HG03064 (cell line): Measurements from ENCODE around the gene THBS2.
"Not testable (repeated sequence)": the region's sequence is repeated elsewhere in the genome, so short reads cannot be mapped to it uniquely, and the experiment has no call there.

Experiments used
- ATAC-seq: cut with Tn5 transposase; IDR thresholded peaks from one replicate; pipeline ENCODE4 v1.9.1; 2021; ENCODE audit warnings: low read depth; ENCODE audit not compliant: unreplicated experiment

The THBS2 gene

DNA sequence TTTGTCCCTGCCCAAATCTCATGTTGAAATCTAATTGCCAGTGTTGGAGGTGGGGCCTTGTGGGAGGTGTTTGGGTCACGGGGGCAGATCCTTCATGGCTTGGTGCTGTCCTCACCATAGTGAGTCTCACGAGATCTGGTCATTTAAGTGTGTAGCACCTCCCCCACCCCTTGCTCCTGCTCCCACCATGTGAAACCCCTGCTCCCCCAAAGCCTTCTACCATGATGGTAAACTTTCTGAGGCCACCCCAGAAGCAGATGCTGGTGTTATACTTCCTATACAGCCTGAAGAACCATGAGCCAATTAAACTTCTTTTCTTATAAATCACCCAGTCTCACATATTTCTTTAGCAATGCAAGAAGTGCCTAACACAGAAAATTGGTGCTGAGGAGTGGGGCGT, 19.9 kb upstream of the THBS2 start:
- no peak for ATAC-seq

DNA sequence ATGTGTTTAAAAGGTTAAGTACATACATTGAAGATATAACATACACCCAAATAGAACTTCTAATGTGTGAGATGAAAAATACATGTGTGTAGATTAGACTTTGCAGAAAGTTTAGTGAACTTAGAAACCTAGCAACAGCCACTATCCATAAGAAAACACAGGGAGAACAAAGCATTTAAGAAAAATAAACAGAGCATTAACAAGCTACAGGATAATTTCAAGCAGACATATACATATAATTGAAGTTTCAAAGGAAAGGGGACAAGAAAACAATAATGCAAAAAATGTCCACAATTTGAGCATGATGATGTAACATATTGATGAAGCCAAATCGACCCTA, 18.2 kb upstream of the THBS2 start:
- no peak for ATAC-seq

DNA sequence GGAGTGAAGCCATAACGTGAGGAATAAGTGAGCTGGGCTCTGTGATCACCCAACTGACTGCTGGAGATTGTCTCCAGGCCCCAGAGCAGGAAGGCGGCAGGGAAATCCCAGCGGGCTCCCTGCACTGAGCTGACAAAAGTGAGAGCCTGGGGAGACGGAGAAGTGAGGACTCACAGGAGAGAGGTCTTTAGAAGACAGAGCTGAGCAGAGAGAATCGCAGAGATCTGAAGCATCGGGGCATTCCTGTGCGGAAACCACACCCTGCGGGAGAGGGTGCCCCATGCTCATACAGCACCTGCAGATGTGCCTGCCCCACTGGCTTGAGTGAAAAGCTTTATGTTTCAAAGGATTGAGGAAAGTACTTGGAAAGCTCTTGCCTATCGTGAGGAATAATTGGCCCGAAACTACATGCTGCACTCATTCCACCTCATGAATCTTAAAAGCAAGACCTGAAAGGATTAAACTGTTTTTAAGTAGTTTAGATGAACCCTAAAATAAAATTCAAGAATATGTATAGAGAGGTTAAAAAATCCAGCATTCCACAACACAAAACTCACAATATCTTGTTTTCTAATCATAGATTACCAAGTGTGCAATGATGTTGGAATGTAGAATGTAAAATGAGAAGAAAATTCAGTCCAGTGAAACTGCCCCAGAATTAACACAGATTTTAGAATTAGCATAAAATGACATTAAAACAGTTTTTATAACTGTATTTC, 17.7 kb upstream of the THBS2 start:
- ATAC-seq = no peak

DNA sequence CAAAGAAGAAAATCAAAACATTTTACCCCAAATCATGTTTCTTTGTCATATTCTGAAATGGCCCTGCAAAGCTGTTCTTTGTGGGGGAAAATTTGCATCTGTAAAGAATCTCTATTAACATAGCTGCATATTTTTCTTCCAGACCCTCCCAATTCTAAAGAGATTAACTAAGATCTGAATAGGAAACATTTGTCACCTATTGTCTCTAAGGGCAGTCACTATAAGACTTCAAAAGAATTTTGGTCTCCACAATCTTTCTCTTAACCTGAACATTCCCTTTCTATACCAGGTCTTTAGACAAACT, 16.4 kb upstream of the THBS2 start:
- ATAC-seq = not testable (repeated sequence)

- no peak for ATAC-seq
Observed at GRCh38 chr6:169269180-169270076, 15.8 kb upstream of the THBS2 start.

- ATAC-seq = no peak
Observed at GRCh38 chr6:169268276-169268675, 14.6 kb upstream of the THBS2 start.

- no peak for ATAC-seq
Observed at GRCh38 chr6:169266746-169267591, 13.3 kb upstream of the THBS2 start.

DNA sequence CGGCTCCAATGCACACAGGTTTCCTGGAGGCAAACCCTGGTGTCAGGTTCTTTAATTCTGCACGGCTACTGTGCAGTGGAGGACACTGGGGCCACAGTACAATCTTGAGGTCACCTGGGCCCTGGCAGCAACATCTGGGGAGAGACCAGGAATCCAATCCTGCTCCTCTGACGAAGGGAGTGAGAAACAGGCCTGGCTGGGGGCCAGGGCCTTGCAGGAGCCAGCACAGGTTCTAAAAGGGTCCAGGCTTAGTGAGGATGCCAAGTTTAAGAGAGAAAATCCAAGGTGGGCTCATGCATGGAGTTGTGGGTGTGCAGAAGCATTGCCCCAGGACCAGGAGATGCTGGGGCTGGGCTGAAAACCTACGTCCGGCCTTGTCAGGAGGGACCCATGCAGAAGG, 12.6 kb upstream of the THBS2 start:
- ATAC-seq = no peak

DNA sequence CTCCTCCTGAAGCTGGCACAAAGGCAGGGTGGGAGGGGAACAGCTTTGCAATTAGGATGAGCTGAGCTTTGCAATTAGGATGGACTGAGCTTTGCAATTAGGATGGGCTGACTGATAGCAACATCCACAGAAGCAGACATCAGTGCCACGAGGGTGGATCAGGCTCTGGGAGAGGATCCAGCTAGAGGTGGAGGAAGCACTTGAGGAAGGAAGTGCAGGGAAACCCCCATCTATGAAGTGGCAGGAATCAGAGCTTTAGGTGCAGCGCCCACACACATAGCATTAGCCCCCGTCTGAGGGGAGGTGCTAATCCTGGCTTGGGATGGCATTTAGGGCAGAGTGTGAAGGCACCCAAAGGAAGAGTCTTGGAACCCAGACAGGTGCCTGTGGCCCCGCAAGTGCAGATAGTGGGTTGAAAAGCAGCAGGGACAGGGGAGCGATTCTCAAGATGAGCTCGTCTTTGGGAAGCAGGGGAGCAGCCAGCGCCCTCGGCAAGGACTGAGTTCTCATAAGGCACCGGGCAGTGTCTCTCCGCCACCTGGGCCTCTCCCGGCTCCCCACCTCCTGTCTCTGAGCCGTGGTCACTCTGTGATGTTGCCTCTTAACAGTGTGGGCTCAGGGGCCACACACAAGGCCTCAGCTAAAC, 12.0 kb upstream of the THBS2 start:
- no peak for ATAC-seq

DNA sequence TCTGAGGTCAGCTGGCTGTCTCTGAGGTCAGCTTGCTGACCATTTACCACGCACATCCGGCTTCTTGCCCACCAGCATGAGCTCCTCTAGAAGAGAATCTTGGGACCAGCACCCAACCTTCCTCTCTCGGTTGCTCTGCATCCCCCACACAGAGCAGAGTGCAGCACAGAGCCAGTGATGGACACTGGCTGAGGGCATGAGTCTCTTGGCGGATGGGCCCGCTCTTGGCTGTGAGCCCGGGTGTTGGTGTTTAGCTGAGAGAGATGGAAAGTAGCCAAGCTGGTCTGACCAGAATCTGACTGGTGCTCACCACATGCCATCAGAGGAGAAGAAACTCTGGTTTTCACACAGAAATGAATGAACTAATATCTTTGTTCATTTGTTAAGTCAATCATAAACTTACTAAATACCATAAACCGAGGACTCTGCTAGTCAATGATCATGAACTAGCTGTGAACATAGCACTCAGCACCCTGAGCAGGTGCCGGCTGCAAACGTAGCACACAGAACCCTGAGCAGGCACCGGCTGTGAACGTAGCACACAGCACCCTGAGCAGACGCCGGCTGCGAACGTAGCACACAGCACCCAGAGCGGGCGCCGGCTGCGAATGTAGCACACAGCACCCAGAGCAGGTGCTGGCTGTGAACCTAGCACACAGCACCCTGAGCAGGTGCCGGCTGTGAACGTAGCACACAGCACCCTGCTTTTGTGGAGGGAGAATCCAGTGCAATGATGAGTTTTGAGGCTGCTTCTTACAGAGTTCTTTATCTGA, 10.4 kb upstream of the THBS2 start:
- ATAC-seq = no peak

- no peak for ATAC-seq
Observed at GRCh38 chr6:169263374-169263773, 9.7 kb upstream of the THBS2 start.

- ATAC-seq = not testable (repeated sequence)
Observed at GRCh38 chr6:169262602-169263001, 9.0 kb upstream of the THBS2 start.

DNA sequence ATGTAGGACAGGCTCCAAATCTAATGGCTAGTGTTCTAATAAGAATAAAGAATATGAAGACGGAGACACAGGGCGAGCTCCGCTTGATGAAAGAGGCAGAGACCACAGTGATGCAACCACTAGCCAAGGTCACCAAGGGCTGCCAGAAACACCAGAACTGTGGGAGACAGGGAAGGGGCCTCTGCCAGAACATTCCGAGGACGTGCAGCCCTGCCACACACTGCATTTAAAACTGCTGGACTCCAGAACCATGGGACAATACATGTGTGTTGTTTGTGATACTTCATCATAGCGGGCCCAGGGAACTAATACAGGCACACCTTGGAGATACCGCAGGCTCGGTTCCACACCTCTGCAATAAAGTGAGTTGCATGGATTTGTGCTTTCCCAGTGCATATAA, 2.9 kb upstream of the THBS2 start:
- ATAC-seq = no peak

DNA sequence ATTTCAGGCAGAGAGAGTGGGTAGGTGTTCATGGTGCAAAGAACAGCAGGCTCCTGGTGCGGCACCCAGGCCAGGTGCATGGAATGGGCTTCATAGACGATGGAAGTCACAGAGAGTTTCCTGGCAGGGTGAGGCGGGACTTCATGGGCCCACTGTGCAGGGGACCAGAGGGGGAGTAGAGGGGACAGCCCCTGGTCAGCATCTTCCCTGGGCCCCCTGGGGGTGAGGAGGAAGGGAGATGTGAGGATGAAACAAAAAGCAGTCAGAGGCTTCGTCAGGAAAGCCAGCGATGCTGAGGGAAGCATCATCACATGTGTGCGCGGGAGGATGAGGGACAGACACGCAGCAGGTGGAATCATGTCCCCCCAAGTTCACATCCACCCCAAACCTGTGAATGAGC, 2.4 kb upstream of the THBS2 start:
- no peak for ATAC-seq

DNA sequence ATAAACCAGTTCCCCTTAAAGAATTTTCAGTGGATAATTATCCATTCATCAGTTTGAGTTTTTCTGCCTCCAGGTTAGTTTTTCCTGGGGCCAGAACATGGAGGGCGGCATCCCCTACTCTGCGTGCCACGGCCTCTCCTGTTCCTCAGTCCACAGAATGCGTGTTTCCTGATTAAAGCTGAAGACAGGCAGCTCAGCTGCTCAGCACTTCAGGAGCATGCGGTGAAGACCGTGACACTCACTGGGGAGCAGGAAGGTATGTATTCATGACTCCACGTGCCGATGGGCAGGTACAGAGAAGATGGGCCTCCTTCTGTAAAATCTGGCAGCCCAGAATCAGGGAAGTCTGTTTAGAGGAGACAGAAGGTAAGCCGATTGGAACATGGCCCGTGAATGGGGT, 2.0 kb upstream of the THBS2 start:
- no peak for ATAC-seq

GRCh38 chr6:169254456-169255316, 1.0 kb upstream of the THBS2 start:
- no peak for ATAC-seq

DNA sequence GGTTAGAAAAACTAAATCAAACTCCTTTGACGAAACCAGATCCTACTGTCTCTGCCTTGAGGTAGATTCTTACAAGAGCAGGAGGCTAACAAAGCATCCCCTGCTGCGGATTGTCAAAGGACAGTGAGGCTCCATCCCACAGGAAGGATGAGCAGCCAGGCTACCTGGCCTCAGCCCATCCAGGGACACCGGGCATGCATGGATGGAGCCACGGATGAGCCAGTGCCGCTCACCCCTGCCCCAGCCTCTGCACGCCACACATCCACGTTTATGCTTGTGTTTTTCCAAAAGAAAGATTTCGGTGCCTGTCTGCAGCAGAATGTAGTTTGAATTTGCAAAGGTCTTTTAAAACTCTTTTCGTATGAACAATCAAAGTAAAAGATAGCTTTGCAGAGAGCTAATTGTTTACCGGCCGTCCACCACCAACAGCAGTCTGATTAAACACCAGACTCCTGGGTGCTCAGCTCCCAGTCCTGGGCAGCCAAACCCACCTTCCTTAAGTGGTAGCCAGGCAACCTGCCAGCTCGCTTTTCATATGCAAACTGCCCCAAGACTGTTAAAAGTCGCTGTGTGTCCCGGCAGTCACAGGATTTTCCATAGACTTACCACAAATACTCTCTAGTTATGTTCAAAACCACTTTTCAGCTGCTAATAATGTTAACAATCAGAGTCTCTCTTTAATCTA, 999 bp downstream of the THBS2 start:
- ATAC-seq = no peak

DNA sequence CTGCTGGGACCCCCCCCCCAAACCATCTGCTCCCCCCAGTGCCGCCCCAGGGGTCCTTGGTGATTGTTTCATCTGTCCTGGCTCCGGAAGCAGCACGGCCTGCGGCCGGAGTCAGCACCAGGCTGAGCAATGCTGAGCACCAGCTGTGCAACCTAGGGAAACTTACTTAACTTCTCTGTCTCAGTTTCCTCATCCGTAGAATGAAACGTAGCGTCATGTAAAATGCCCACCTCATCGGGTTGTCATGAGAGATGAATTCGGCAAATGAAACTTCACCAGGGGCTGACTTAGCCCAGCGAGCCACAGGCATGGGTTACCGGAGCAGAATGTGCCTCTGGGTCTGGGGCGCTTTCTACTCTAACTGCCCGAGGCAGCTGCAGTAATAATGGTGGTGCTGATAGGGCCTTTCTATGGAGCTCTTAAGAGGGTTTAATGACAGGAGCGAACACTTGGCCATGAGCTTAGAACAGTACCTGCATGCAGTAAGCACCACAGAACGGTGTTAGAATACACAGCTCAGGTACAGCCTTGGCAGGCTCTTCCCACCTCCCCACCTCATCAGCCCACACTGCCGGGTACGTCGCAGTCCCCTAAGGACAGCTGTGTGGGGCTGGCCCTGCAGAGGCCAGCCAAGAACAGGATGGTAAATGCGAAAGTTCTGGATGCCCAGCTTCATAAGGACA, 1.7 kb downstream of the THBS2 start:
- ATAC-seq = no peak
